ENCODE data around the gene VIPAS39.

DNA sequence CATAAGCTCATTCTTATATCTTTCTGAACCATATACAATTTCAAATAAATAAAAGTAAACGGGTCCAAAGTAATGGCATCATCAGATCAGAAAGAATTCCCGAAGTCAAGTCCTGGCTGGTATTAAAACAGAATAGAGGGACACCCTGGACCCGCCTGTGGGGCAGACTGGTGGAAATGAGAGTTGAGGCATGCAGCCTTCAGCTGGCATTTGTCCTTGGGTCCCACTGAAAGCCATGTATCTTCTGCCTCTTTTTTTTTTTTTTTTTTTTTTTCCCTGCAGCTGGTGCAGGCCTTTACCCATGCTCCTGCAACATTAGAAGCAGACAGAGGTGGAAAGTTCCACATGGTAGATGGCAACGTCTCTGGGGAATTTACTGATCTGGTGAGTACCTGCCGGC, 10.4 kb upstream of the VIPAS39 start:
- no peak for TF ChIP-seq CTCF (conservative IDR thresholded peaks at IDR 0.05; ENCODE audit: low read depth, low read length)
- TF ChIP-seq EZH2 (IDR thresholded peaks at IDR 0.05; ENCODE audit: borderline replicate concordance, low read depth, low read length, poor library complexity, severe bottlenecking) = no peak

Data from A673 (cell line).